SHP77 (cell line): Measurements from ENCODE around the gene C11orf86.
"Not testable (repeated sequence)": the region's sequence is repeated elsewhere in the genome, so short reads cannot be mapped to it uniquely, and the experiment has no call there.

ENCODE experiments used
- DNase-seq, 2 experiments: peaks; one replicate each; lab custom pipeline; 2025; lab: John Stamatoyannopoulos, UW

C11orf86 gene

GRCh38 chr11:66974724-66975404 is at the start of gene C11orf86:
Gene C11orf86 (plus strand): TSS chr11:66975304. CDS start chr11:66975363, 59 bp downstream.
- DNase-seq, result no peak

- DNase-seq, result no peak
Observed at GRCh38 chr11:66929753-66930152, 45.4 kb upstream of the C11orf86 start.

GRCh38 chr11:66932543-66932942 is 42.6 kb upstream of the C11orf86 start:
- no peak for DNase-seq

GRCh38 chr11:66933531-66933930 is 41.6 kb upstream of the C11orf86 start:
- DNase-seq, result no peak

GRCh38 chr11:66934950-66935779 is 39.9 kb upstream of the C11orf86 start:
- no peak for DNase-seq

GRCh38 chr11:66936311-66936711 is 38.8 kb upstream of the C11orf86 start:
- DNase-seq, result no peak

GRCh38 chr11:66937193-66937733 is 37.8 kb upstream of the C11orf86 start:
- no peak for DNase-seq

- DNase-seq, result no peak
Observed at GRCh38 chr11:66938582-66939135, 36.4 kb upstream of the C11orf86 start.

GRCh38 chr11:66950112-66950535 is 25.0 kb upstream of the C11orf86 start:
- DNase-seq, result peak; percentile 98

GRCh38 chr11:66951135-66951534 is 24.0 kb upstream of the C11orf86 start:
- DNase-seq, result peak; percentile 17 to 49

GRCh38 chr11:66951927-66952337 is 23.2 kb upstream of the C11orf86 start:
- peak; percentile 87 to 88 for DNase-seq

- no peak for DNase-seq
Observed at GRCh38 chr11:66953081-66953833, 21.8 kb upstream of the C11orf86 start.

- peak in 1 of 2 experiments; percentile 4 for DNase-seq
Observed at GRCh38 chr11:66956689-66957290, 18.3 kb upstream of the C11orf86 start.

GRCh38 chr11:66957971-66958231 is 17.2 kb upstream of the C11orf86 start:
- DNase-seq, result peak in 1 of 2 experiments; percentile 46

GRCh38 chr11:66958232-66958955 is 16.7 kb upstream of the C11orf86 start, which contains the start of gene PC:
Gene PC (minus strand): TSS chr11:66958383. CDS start chr11:66872159, 86,224 bp downstream.
- DNase-seq, result peak; percentile 100

GRCh38 chr11:66958956-66959274 is 16.2 kb upstream of the C11orf86 start:
- no peak for DNase-seq

GRCh38 chr11:66961691-66962213 is 13.4 kb upstream of the C11orf86 start:
- not testable (repeated sequence) for DNase-seq

- DNase-seq, result no peak
Observed at GRCh38 chr11:66962247-66962646, 12.9 kb upstream of the C11orf86 start.

- DNase-seq, result no peak
Observed at GRCh38 chr11:66962801-66963200, 12.3 kb upstream of the C11orf86 start.

GRCh38 chr11:66964495-66964894 is 10.6 kb upstream of the C11orf86 start:
- DNase-seq, result no peak

- DNase-seq, result no peak
Observed at GRCh38 chr11:66966351-66966750, 8.8 kb upstream of the C11orf86 start.
